ENCODE data around the gene SLC6A6.
"Not testable (repeated sequence)": the region's sequence is repeated elsewhere in the genome, so short reads cannot be mapped to it uniquely, and the experiment has no call there.

The SLC6A6 gene

DNA sequence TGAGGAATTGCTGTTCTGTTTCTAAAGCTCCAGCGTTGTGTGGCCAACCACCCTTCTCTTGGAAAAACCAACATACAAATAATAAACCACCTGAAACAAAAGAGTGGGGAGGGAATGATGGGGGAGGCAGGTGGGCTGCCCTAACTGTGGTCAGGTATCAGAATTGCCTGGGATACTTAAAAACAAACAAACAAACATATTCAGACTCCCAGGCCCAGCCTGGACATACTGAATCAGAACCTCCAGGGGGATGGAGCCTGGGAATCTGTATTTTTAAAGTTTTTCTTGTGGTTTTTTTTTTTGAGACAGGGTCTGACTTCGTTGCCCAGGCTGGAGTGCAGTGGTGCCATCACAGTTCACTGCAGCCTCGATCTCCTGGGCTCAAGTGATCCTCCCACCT lies 4.4 kb downstream of the SLC6A6 start:
- no peak for TF ChIP-seq EZH2 (IDR thresholded peaks at IDR 0.05; ENCODE audit: borderline replicate concordance, low read depth, low read length, severe bottlenecking)
- TF ChIP-seq, protein P1, sequence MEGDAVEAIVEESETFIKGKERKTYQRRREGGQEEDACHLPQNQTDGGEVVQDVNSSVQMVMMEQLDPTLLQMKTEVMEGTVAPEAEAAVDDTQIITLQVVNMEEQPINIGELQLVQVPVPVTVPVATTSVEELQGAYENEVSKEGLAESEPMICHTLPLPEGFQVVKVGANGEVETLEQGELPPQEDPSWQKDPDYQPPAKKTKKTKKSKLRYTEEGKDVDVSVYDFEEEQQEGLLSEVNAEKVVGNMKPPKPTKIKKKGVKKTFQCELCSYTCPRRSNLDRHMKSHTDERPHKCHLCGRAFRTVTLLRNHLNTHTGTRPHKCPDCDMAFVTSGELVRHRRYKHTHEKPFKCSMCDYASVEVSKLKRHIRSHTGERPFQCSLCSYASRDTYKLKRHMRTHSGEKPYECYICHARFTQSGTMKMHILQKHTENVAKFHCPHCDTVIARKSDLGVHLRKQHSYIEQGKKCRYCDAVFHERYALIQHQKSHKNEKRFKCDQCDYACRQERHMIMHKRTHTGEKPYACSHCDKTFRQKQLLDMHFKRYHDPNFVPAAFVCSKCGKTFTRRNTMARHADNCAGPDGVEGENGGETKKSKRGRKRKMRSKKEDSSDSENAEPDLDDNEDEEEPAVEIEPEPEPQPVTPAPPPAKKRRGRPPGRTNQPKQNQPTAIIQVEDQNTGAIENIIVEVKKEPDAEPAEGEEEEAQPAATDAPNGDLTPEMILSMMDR (IDR thresholded peaks at IDR 0.05; ENCODE audit: borderline replicate concordance, extremely low read depth, low read length, poor library complexity, severe bottlenecking) = no peak

DNA sequence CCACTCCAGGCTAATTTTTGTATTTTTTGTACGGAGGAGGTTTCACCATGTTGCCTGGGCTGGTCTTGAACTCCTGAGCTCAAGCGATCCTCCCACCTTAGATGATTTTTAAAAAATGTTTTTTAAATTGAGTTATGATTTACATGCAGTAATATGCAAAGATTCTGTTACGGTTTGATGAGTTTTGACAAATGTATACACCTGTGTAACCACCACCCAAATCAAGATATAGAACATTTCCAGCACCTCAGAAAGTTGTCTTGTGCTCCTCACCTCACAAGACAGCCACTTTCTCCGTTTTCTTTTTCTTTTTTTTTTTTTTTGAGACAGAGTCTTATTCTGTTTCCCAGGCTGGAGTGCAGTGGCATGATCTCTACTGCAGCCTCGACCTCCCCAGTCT lies 4.8 kb downstream of the SLC6A6 start:
- Histone ChIP-seq H3K4me1 (ENCODE audit: insufficient read depth, low read length) (peaks cover 29% of the 10 kb centered on the region), H3K36me3 (ENCODE audit: insufficient read depth, low read length) (peaks cover 18% of the 10 kb centered on the region; the same call in 1 of the 2 replicates), H4K20me1 (ENCODE audit: insufficient read depth, low read length) (peaks cover 25% of the 10 kb centered on the region), H3K27ac (ENCODE audit: low read length) (no peak overlapping the region), H3K4me2 (ENCODE audit: insufficient read depth, low read length) (no peak overlapping the region), H3K79me2 (ENCODE audit: insufficient read depth, low read length) (peaks cover 53% of the 10 kb centered on the region), H2AFZ (ENCODE audit: low read depth, low read length) (no peak overlapping the region), H3K4me3 (ENCODE audit: low read depth in 1 of 2, low read length in 2 of 2) (no peak overlapping the region), H3K9me3 (ENCODE audit: insufficient read depth, low read length, severe bottlenecking) (no peaks in the 10 kb centered on the region), H3K27me3 (ENCODE audit: insufficient read depth, low read length, poor library complexity) (no peaks in the 10 kb centered on the region), H3K9ac (ENCODE audit: low read depth, low read length) (no peak overlapping the region)
- TF ChIP-seq, protein P1 (IDR thresholded peaks at IDR 0.05; ENCODE audit: borderline replicate concordance, extremely low read depth, low read length, poor library complexity, severe bottlenecking) = no peak
- TF ChIP-seq EZH2 (IDR thresholded peaks at IDR 0.05; ENCODE audit: borderline replicate concordance, low read depth, low read length, severe bottlenecking) = no peak
- ATAC-seq (ENCODE audit: insufficient read depth, low read depth) (no peak), DNase-seq (no peak)

More for the DNA sequence above, 4.4 kb downstream of the SLC6A6 start:
- H3K4me3 ChIP-seq (ENCODE audit: low read depth in 1 of 2, low read length in 2 of 2) = no peak overlapping the region
- H3K9me3 ChIP-seq (ENCODE audit: insufficient read depth, low read length, severe bottlenecking) = no peaks in the 10 kb centered on the region
- peaks cover 18% of the 10 kb centered on the region; the same call in 1 of the 2 replicates for H3K36me3 ChIP-seq (ENCODE audit: insufficient read depth, low read length)
- H3K4me1 ChIP-seq (ENCODE audit: insufficient read depth, low read length) = peaks cover 33% of the 10 kb centered on the region
- peaks cover 53% of the 10 kb centered on the region for H3K79me2 ChIP-seq (ENCODE audit: insufficient read depth, low read length)
- no peak overlapping the region for H3K27ac ChIP-seq (ENCODE audit: low read length)
- DNase-seq = no peak
- ATAC-seq (ENCODE audit: insufficient read depth, low read depth) = no peak
- H3K4me2 ChIP-seq (ENCODE audit: insufficient read depth, low read length) = no peak overlapping the region
- no peak overlapping the region for H2AFZ ChIP-seq (ENCODE audit: low read depth, low read length)
- H3K27me3 ChIP-seq (ENCODE audit: insufficient read depth, low read length, poor library complexity) = no peaks in the 10 kb centered on the region
- no peak overlapping the region for H3K9ac ChIP-seq (ENCODE audit: low read depth, low read length)
- H4K20me1 ChIP-seq (ENCODE audit: insufficient read depth, low read length) = peaks cover 22% of the 10 kb centered on the region

DNA sequence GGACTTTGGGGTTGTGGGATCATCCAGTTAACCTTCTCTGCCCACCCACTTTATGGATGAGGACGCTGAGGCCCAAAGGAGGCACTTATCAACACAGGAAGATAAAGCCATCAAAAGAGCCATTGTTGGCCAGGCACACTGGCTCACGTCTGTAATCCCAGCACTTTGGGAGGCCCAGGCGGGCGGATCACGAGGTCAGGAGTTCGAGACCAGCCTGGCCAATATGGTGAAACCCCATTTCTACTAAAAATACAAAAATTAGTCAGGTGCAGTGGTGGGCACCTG lies 7.3 kb downstream of the SLC6A6 start:
- not testable (repeated sequence) for H3K9me3 ChIP-seq (ENCODE audit: insufficient read depth, low read length, severe bottlenecking); H3K27ac ChIP-seq (ENCODE audit: low read length); H3K4me2 ChIP-seq (ENCODE audit: insufficient read depth, low read length); H3K27me3 ChIP-seq (ENCODE audit: insufficient read depth, low read length, poor library complexity); ATAC-seq (ENCODE audit: insufficient read depth, low read depth); H3K4me3 ChIP-seq (ENCODE audit: low read depth in 1 of 2, low read length in 2 of 2); H2AFZ ChIP-seq (ENCODE audit: low read depth, low read length); DNase-seq; H3K9ac ChIP-seq (ENCODE audit: low read depth, low read length)
- H3K36me3 ChIP-seq (ENCODE audit: insufficient read depth, low read length) = peaks cover 20% of the 10 kb centered on the region; the same call in 1 of the 2 replicates
- H3K4me1 ChIP-seq (ENCODE audit: insufficient read depth, low read length) = peaks cover 10% of the 10 kb centered on the region
- peaks cover 28% of the 10 kb centered on the region for H4K20me1 ChIP-seq (ENCODE audit: insufficient read depth, low read length)
- peaks cover 37% of the 10 kb centered on the region for H3K79me2 ChIP-seq (ENCODE audit: insufficient read depth, low read length)

DNA sequence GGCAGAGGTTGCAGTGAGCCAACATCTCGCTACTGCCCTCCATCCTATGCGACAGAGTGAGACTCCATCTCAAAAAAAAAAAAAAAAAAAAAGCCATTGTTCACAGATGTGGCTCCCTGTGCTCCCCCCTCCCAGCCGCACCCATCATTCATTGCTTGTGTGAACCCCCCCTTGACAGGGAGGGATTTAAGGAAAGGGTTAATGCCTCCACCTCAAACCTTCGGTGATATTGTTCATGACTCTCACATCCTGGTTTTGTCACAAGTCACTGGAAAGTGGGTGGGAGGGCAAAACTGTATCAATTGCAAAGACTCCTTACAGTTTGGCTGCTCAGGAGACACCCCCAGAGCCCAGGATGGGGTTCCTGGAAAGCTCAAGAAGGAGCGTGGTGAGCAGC lies 7.7 kb downstream of the SLC6A6 start:
- Histone ChIP-seq H3K27ac (ENCODE audit: low read length) (no peak overlapping the region), H2AFZ (ENCODE audit: low read depth, low read length) (no peak overlapping the region), H3K79me2 (ENCODE audit: insufficient read depth, low read length) (peaks cover 37% of the 10 kb centered on the region), H3K4me2 (ENCODE audit: insufficient read depth, low read length) (no peak overlapping the region), H3K27me3 (ENCODE audit: insufficient read depth, low read length, poor library complexity) (no peaks in the 10 kb centered on the region), H4K20me1 (ENCODE audit: insufficient read depth, low read length) (peaks cover 28% of the 10 kb centered on the region), H3K9me3 (ENCODE audit: insufficient read depth, low read length, severe bottlenecking) (no peaks in the 10 kb centered on the region), H3K4me3 (ENCODE audit: low read depth in 1 of 2, low read length in 2 of 2) (no peak overlapping the region), H3K36me3 (ENCODE audit: insufficient read depth, low read length) (peaks cover 23% of the 10 kb centered on the region; the same call in 1 of the 2 replicates), H3K4me1 (ENCODE audit: insufficient read depth, low read length) (peaks cover 6% of the 10 kb centered on the region), H3K9ac (ENCODE audit: low read depth, low read length) (no peak overlapping the region)
- DNase-seq (no peak), ATAC-seq (ENCODE audit: insufficient read depth, low read depth) (no peak)
- TF ChIP-seq, protein P1 (IDR thresholded peaks at IDR 0.05; ENCODE audit: borderline replicate concordance, extremely low read depth, low read length, poor library complexity, severe bottlenecking) = no peak
- TF ChIP-seq EZH2 (IDR thresholded peaks at IDR 0.05; ENCODE audit: borderline replicate concordance, low read depth, low read length, severe bottlenecking) = no peak
